ENCODE data around the gene NCAPH2. TPM values are rescaled to one million over a fixed set of nuclear protein-coding genes. Genes with fewer than 3 reads are reported as not detected.
"Not testable (repeated sequence)": the region's sequence is repeated elsewhere in the genome, so short reads cannot be mapped to it uniquely, and the experiment has no call there.

The NCAPH2 gene
- polyA plus RNA-seq, 3 donors: 23.6 to 35.0 (median 31.3) TPM

DNA sequence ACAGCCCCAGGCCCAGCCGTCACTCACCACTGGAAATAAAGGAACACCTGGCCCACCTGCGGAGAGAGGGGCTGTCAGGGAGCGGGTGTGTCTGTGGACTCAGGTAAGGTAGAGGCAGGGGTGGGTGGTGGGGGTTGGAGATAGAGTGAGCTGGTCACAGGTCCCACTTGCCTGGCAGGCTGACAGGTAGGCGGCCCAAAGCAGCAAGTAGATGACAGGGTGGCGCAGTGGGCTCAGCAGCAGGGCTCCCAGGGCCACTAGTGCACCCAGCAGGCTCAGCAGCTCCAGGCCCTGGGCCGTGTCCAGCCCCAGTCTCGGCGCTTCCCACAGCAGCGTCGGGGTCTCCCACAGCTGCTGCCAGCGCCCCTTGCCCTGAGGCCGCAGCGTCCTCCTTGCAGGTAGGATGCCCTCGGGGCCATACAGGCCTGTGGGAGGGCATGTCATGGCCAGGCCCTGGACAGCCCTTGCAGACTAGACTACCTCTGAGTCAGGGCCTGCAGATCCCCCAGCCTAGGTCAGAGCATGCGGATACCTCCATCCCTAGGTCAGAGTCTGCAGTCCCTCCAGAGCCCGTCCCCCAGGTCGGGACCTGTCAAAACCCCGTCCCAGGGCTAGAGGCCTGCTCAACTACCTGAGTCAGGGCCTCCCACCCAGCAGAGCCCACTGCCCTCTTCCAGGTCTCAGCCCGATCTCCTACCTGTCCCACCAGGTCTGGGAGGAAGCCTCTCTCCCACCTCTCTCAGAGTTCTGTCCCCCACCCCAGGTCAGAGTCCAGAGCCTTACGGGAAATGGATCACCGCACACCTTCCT, 1.2 kb upstream of the NCAPH2 start:
- 9 to 36% (median 27%) methylated on average over 21 of the region's 21 CpGs for WGBS, 3 donors
- H3K27ac ChIP-seq (ENCODE audit: low read depth, low read length): no peak overlapping the region

DNA sequence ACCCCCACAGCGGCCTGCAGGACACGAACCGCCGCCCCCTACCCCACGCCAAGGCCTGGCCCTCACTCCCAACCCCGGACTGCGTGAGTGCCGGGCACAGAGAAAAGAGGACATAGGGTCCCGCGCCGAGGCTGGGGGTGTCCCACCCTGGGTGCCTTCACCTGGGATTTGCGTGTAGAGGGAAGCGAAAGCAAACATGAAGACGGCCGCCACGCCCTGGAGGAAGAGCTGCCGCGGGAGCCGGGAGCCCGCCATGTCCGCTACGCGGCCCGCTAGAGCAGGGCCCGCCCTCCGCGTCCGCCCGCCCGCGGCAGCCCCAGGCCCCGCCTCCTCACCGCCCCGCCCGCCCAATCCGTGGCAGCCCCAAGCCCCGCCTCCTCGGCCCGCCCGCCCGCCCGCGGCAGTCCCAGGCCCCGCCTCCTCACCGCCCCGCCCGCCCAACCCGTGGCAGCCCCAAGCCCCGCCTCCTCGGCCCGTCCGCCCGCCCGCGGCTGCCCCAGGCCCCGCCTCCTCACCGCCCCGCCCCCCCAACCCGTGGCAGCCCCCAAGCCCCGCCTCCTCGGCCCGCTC, 518 bp upstream of the NCAPH2 start, which contains the start of gene LMF2:
LMF2 (minus strand) TSS at position 282 of the 570 bp plus-strand sequence; CDS start at position 255, 27 bp downstream.
- H3K27ac ChIP-seq (ENCODE audit: low read depth, low read length): no peak within 1 kb of the TSS
- WGBS, 3 donors: 0% methylated on average over 27 to 57 of the region's 62 CpGs

- no peak overlapping the region for H3K27ac ChIP-seq (ENCODE audit: low read depth, low read length)
- WGBS, 3 donors: 10 to 19% (median 16%) methylated on average over 3 of the region's 3 CpGs
Measured at GRCh38 chr22:50508897-50509296, 873 bp downstream of the NCAPH2 start.

GRCh38 chr22:50513175-50513574, 5.2 kb downstream of the NCAPH2 start:
- 94 to 97% (median 96%) methylated on average over 15 of the region's 15 CpGs for WGBS, 3 donors
- H3K27ac ChIP-seq (ENCODE audit: low read depth, low read length): no peak overlapping the region

DNA sequence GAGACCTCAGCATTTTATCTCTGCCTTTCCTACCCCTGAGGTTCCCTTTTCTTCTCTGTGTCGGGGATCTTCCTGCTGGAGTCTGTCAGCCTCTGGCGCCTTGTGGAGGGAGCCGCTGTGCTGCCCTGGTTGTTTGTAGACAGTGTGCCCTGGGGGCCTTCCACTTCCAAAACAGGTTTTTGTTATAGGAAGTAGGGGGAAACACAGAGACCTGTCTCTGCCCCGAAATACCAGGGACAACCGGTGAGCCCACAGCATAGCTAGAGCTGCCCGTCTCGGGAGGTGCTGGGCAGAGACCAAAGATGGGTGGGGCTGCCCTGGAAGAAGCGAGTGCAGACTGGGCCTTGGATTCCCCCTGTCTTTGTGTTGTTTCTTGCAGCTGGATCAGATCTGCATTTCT, 8.0 kb downstream of the NCAPH2 start:
- H3K27ac ChIP-seq (ENCODE audit: low read depth, low read length): no peak overlapping the region
- WGBS, 3 donors: 85 to 89% (median 88%) methylated on average over 8 of the region's 8 CpGs

DNA sequence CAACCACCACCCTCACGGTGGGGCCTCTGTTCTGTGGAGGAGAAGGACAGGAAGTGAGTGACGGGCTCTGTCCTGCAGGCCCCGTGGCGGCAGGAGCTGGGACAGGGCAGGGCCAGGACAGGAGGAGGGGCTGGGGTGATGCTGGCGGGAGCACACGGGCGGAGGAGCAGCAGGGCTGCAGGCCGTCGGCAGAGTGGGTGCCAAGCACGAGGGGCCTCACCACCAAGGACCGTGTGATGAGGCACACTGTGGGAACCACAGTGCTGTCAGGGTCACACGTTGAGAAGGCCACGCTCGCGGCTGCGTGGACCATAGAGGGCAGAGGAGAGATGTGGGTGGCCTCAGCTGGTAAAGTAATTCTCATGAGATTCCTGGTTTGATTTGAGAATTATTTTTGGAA, 8.9 kb downstream of the NCAPH2 start:
- no peak overlapping the region for H3K27ac ChIP-seq (ENCODE audit: low read depth, low read length)
- 79 to 86% (median 81%) methylated on average over 14 to 16 of the region's 16 CpGs for WGBS, 3 donors

DNA sequence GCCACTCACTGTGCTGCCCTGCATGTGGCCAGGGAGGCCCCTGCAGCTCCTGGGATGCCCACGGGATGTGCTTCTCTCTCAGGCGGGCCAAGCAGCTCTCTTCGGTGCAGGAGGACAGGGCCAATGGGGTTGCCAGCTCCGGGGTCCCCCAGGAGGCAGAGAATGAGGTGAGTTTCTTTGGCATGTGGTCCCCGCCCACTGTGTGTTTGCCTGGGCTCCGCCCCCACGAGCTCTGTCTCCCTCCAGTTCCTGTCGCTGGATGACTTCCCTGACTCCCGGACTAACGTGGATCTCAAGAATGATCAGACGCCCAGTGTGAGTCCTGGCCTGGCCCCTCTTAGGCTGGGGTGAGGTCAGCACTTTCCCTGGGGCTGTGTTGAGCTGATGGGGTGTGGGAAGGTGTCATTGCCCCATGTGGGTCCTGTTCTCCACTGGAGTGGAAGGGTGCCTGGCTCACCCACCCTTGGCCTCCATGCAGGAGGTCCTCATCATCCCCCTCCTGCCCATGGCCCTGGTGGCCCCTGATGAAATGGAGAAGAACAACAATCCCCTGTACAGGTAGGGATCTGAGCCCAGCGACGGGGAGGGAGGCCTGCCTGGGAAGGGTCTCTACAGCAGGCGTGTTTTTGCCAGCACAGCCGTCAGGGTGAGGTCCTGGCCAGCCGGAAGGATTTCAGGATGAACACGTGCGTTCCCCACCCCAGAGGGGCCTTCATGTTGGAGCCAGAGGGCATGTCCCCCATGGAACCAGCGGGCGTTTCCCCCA, 9.7 kb downstream of the NCAPH2 start:
- no peak overlapping the region for H3K27ac ChIP-seq (ENCODE audit: low read depth, low read length)
- 85 to 90% (median 89%) methylated on average over 20 of the region's 20 CpGs for WGBS, 3 donors

- 94% methylated on average over 7 of the region's 7 CpGs for WGBS, 3 donors
- no peak overlapping the region for H3K27ac ChIP-seq (ENCODE audit: low read depth, low read length)
Measured at GRCh38 chr22:50518606-50519005, 10.6 kb downstream of the NCAPH2 start.

DNA sequence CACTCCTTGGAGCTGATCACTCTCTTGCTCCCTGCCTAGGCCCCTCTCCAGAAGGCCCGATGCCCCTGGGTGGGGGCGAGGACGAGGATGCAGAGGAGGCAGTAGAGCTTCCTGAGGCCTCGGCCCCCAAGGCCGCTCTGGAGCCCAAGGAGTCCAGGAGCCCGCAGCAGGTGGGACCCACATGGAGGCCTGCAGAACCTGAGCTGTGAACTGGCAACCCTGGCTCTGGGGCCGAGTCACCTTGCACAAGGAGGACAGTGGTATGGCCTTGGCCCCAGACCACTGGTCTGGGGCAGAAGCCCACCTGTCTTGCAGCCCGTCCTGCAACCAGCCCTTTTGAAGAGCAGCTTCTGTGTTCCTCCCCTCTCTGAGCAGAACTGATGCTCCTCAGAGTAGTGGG, 11.1 kb downstream of the NCAPH2 start:
- WGBS, 3 donors: 93 to 97% (median 96%) methylated on average over 8 of the region's 8 CpGs
- H3K27ac ChIP-seq (ENCODE audit: low read depth, low read length): no peak overlapping the region

- 97 to 100% (median 98%) methylated on average over 8 of the region's 8 CpGs for WGBS, 3 donors
- not testable (repeated sequence) for H3K27ac ChIP-seq (ENCODE audit: low read depth, low read length)
Measured at GRCh38 chr22:50520184-50520583, 12.2 kb downstream of the NCAPH2 start.

- WGBS, 3 donors: 94 to 98% (median 95%) methylated on average over 12 to 13 of the region's 13 CpGs
Measured at GRCh38 chr22:50520826-50521453, 12.9 kb downstream of the NCAPH2 start.

DNA sequence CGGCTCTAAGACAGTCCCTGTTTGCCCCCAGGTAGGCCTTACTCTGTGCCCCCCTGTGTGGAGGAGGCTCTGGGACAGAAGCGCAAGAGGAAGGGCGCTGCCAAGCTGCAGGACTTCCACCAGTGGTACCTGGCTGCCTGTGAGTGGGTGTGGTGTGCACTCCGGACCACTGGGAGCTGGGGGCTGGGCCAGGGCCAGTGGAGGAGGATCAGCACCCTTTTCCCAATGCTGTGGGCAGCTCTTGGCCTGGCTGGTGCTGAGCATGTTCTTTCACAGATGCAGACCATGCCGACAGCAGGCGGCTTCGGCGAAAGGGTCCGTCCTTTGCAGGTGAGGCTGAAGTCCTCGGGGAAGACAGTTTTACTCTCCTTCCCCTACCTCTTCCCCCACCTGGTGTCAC, 13.7 kb downstream of the NCAPH2 start:
- H3K27ac ChIP-seq (ENCODE audit: low read depth, low read length): no peak overlapping the region
- WGBS, 3 donors: 93 to 98% (median 98%) methylated on average over 9 to 10 of the region's 10 CpGs

More at GRCh38 chr22:50520826-50521453, 12.9 kb downstream of the NCAPH2 start:
- H3K27ac ChIP-seq (ENCODE audit: low read depth, low read length): no peak overlapping the region

DNA sequence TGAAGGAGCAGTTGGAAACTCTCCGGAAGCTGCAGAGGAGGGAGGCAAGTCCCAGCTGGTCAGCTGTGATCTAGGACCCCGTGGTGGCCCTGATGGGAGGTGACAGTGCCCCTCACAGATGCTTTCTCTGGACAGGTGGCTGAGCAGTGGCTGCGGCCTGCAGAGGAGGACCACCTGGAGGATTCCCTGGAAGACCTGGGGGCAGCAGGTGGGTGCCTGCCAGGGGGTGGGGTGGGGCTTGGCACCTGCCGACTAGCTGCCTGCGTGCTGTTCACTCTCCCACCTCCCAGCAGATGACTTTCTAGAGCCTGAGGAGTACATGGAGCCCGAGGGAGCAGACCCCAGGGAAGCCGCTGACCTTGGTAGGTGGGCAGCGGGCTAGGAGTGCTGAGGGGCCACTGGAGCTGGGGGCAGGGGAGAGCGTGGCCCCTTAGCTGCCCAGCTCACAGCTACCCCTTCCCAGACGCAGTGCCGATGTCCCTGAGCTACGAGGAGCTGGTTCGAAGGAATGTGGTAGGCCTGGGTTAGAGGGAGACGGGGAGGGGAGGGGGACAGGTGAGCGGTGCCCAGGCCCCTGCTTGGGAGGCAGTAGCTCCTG, 14.3 kb downstream of the NCAPH2 start:
- H3K27ac ChIP-seq (ENCODE audit: low read depth, low read length): no peak overlapping the region
- WGBS, 3 donors: 90 to 92% (median 92%) methylated on average over 13 to 15 of the region's 15 CpGs

GRCh38 chr22:50522806-50523438, 14.9 kb downstream of the NCAPH2 start:
- no peak overlapping the region for H3K27ac ChIP-seq (ENCODE audit: low read depth, low read length)
- WGBS, 3 donors: 82 to 88% (median 88%) methylated on average over 21 to 22 of the region's 22 CpGs

DNA sequence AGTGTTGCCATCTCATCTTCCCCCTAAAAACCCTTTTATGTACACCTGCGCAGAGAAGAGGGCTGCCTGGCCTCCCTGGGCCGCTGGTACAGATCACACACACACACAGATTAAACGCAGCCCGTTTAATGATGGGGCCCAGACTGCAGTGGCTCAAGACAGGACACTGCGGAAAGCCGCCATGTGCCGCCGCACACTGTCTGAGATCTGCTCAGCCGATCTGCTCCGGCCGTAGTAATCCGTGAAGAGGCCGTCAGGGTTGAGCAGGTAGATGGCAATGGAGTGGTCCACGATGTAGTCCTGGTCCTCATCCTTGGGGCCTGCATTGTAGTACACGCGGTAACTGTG, 15.4 kb downstream of the NCAPH2 start:
- WGBS, 3 donors: 90 to 94% (median 91%) methylated on average over 16 of the region's 16 CpGs
- no peak overlapping the region for H3K27ac ChIP-seq (ENCODE audit: low read depth, low read length)

GRCh38 chr22:50523806-50524675, 16.0 kb downstream of the NCAPH2 start:
- no peak overlapping the region for H3K27ac ChIP-seq (ENCODE audit: low read depth, low read length)
- WGBS, 3 donors: 79 to 87% (median 82%) methylated on average over 24 to 25 of the region's 25 CpGs

DNA sequence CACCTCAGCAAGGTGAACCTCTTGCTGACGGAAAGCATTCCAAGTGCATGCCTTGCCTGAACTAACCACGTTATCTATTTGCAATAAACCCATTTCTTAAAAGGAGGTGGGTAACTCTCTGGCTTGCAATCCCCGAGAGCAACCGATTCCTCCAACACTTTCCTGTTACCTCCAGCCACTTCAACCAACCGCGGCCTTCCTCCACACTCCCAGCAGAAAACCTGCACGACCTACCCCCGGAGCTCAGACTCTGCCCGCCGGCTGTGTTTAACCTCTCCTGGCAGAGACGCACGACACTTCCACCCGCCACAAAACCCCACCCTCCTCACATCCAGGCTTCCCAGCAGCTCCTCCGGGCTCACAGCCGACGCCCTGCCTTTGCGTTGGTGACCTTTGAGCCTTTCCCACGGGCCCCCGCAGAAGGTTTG, 16.7 kb downstream of the NCAPH2 start:
- WGBS, 3 donors: 4 to 7% (median 6%) methylated on average over 18 to 19 of the region's 19 CpGs
- no peak overlapping the region for H3K27ac ChIP-seq (ENCODE audit: low read depth, low read length)
